ENCODE data around the gene NCAM1.

The NCAM1 gene

DNA sequence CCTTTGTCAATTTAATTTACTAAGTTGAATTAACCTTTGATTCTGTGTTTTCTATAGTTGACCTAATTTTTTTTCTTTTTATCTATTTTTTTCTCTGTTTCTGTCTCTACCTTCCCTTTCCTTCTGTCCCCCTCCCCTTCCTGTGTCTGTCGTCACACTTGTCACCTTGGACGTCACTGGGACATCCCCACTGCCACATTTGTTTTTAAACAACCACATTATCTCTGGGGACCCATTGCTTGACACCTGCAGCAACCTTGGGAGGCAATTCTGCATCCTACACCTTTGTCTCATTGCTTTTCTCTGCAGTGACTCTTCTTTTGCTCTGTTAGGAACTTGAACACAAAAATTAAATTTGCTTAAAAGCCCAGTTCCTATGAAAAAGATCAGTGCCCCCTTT, 301.4 kb downstream of the NCAM1 start:
- H3K4me1 ChIP-seq (ENCODE audit: control insufficient read depth, insufficient read depth, low read length) = no peaks in the 10 kb centered on the region
- H3K9me3 ChIP-seq (ENCODE audit: control insufficient read depth, low read length) = no peaks in the 10 kb centered on the region
- H3K4me3 ChIP-seq (ENCODE audit: low read length) = no peak overlapping the region
- no peaks in the 10 kb centered on the region for H3K36me3 ChIP-seq (ENCODE audit: control insufficient read depth, insufficient read depth, low read length)
- H3K9ac ChIP-seq (ENCODE audit: low read length) = no peak overlapping the region
- H3K27me3 ChIP-seq (ENCODE audit: control insufficient read depth, insufficient read depth, low read length) = no peaks in the 10 kb centered on the region

DNA sequence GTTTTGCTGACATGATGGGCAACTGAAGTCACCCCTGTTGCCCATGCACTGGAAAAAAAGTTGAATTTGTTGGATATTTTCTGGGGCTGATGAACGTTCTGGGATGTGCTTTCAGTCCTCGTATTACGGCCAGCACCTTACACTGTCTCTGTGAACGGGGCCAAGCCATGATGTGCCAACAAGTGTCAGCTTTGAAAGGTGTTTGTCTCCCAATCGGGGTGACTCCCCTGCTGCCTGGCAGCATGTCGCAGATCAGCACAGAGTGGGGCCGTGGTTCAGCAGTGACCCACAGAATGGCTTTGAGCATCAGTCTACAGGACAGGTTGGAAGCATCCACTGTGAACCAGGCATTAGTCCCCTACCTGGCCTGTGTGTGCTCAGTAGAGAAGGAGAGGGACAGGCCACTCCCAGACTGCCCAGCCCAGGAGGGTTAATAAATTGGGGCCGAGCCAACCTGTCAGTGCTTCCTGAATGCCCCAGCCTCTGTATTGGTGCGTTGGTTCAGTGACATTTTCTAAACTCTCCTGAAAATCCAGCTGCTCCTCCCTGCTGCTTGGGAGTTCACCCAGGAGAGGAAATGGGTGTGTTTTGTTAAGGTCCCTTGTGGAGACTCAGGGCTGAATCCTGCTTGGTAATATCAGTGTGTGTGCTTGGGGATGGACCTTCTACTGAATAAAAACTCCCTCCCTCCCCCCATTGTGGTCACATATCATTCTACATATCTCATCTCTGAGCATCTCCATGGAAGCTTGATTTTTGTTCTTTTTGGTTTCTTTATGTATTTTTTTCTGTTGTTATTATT, 302.4 kb downstream of the NCAM1 start:
- H3K27me3 ChIP-seq (ENCODE audit: control insufficient read depth, insufficient read depth, low read length) = no peaks in the 10 kb centered on the region
- no peaks in the 10 kb centered on the region for H3K36me3 ChIP-seq (ENCODE audit: control insufficient read depth, insufficient read depth, low read length)
- H3K4me3 ChIP-seq (ENCODE audit: low read length) = no peak overlapping the region
- H3K4me1 ChIP-seq (ENCODE audit: control insufficient read depth, insufficient read depth, low read length) = no peaks in the 10 kb centered on the region
- H3K9ac ChIP-seq (ENCODE audit: low read length) = no peak overlapping the region
- H3K9me3 ChIP-seq (ENCODE audit: control insufficient read depth, low read length) = no peaks in the 10 kb centered on the region

- Histone ChIP-seq H3K27me3 (ENCODE audit: control insufficient read depth, insufficient read depth, low read length) (no peaks in the 10 kb centered on the region), H3K9ac (ENCODE audit: low read length) (no peak overlapping the region), H3K9me3 (ENCODE audit: control insufficient read depth, low read length) (no peaks in the 10 kb centered on the region), H3K4me3 (ENCODE audit: low read length) (no peak overlapping the region), H3K36me3 (ENCODE audit: control insufficient read depth, insufficient read depth, low read length) (no peaks in the 10 kb centered on the region), H3K4me1 (ENCODE audit: control insufficient read depth, insufficient read depth, low read length) (no peaks in the 10 kb centered on the region)
Measured at GRCh38 chr11:113265362-113265761, 304.1 kb downstream of the NCAM1 start.

- Histone ChIP-seq H3K4me3 (ENCODE audit: low read length) (no peak overlapping the region), H3K4me1 (ENCODE audit: control insufficient read depth, insufficient read depth, low read length) (no peaks in the 10 kb centered on the region), H3K9ac (ENCODE audit: low read length) (no peak overlapping the region), H3K36me3 (ENCODE audit: control insufficient read depth, insufficient read depth, low read length) (no peaks in the 10 kb centered on the region), H3K9me3 (ENCODE audit: control insufficient read depth, low read length) (no peaks in the 10 kb centered on the region), H3K27me3 (ENCODE audit: control insufficient read depth, insufficient read depth, low read length) (no peaks in the 10 kb centered on the region)
Measured at GRCh38 chr11:113267493-113267892, 306.3 kb downstream of the NCAM1 start.

DNA sequence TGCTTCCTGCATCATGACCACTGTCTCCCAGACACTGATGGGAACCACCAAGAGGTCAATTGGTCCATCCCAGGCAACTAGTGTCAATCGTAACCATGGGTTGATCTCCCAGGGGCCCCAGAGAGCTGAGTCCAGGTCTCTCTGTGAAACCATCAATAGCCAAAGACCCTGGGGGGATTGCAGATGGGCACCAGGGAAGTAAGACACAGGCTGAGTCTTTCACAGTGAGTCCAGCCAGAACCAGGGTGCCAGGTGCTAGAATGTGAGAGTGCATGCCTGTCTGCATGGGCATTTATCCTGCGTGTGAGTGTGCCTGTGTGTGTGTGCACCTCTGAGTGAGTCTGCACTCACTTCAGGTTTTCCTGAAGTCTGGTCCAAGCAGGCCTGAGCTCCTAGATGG, 307.9 kb downstream of the NCAM1 start:
- no peaks in the 10 kb centered on the region for H3K36me3 ChIP-seq (ENCODE audit: control insufficient read depth, insufficient read depth, low read length)
- no peaks in the 10 kb centered on the region for H3K27me3 ChIP-seq (ENCODE audit: control insufficient read depth, insufficient read depth, low read length)
- H3K4me1 ChIP-seq (ENCODE audit: control insufficient read depth, insufficient read depth, low read length) = no peaks in the 10 kb centered on the region
- H3K9me3 ChIP-seq (ENCODE audit: control insufficient read depth, low read length) = no peaks in the 10 kb centered on the region
- no peak overlapping the region for H3K4me3 ChIP-seq (ENCODE audit: low read length)
- no peak overlapping the region for H3K9ac ChIP-seq (ENCODE audit: low read length)

GRCh38 chr11:113269636-113270035, 308.4 kb downstream of the NCAM1 start:
- no peaks in the 10 kb centered on the region for H3K27me3 ChIP-seq (ENCODE audit: control insufficient read depth, insufficient read depth, low read length)
- H3K4me1 ChIP-seq (ENCODE audit: control insufficient read depth, insufficient read depth, low read length) = no peaks in the 10 kb centered on the region
- no peak overlapping the region for H3K4me3 ChIP-seq (ENCODE audit: low read length)
- H3K36me3 ChIP-seq (ENCODE audit: control insufficient read depth, insufficient read depth, low read length) = no peaks in the 10 kb centered on the region
- no peak overlapping the region for H3K9ac ChIP-seq (ENCODE audit: low read length)
- no peaks in the 10 kb centered on the region for H3K9me3 ChIP-seq (ENCODE audit: control insufficient read depth, low read length)

GRCh38 chr11:113270080-113270479, 308.9 kb downstream of the NCAM1 start:
- H3K4me1 ChIP-seq (ENCODE audit: control insufficient read depth, insufficient read depth, low read length) = no peaks in the 10 kb centered on the region
- no peak overlapping the region for H3K4me3 ChIP-seq (ENCODE audit: low read length)
- no peak overlapping the region for H3K9ac ChIP-seq (ENCODE audit: low read length)
- no peaks in the 10 kb centered on the region for H3K9me3 ChIP-seq (ENCODE audit: control insufficient read depth, low read length)
- H3K27me3 ChIP-seq (ENCODE audit: control insufficient read depth, insufficient read depth, low read length) = no peaks in the 10 kb centered on the region
- H3K36me3 ChIP-seq (ENCODE audit: control insufficient read depth, insufficient read depth, low read length) = no peaks in the 10 kb centered on the region

DNA sequence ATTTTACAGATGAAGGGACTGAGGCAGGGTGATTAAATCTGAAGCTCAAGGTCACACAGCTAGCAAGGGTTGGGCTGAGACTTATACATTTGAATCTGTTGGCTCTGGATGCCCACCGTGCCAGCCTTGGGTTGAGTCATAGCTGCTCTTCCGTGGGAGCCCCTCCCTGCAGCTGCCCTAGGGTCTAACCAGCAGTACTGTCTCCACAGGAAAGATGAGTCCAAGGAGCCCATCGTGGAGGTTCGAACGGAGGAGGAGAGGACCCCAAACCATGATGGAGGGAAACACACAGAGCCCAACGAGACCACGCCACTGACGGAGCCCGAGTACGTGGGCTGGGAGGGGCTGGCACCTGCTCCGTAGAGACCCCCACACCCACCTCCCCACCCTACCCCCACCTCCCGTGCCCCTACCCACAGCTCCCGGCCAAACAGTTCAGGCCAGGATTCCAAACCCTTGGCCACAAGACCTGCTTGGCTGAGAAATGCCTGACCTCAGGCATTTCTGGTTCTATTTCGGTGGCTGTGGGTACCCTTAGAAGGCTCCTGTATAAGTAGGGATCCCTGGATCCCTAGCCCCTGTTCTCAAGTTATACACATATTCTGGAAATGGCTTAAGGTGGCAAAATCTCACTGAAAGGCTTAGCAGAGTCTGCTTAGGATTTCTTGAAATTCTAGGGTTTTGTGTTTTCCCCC, 310.5 kb downstream of the NCAM1 start:
- Histone ChIP-seq H3K9ac (ENCODE audit: low read length) (no peak overlapping the region), H3K27me3 (ENCODE audit: control insufficient read depth, insufficient read depth, low read length) (no peaks in the 10 kb centered on the region), H3K9me3 (ENCODE audit: control insufficient read depth, low read length) (no peaks in the 10 kb centered on the region), H3K4me1 (ENCODE audit: control insufficient read depth, insufficient read depth, low read length) (no peaks in the 10 kb centered on the region), H3K4me3 (ENCODE audit: low read length) (no peak overlapping the region), H3K36me3 (ENCODE audit: control insufficient read depth, insufficient read depth, low read length) (no peaks in the 10 kb centered on the region)

- no peaks in the 10 kb centered on the region for H3K36me3 ChIP-seq (ENCODE audit: control insufficient read depth, insufficient read depth, low read length)
- H3K4me3 ChIP-seq (ENCODE audit: low read length) = no peak overlapping the region
- H3K9me3 ChIP-seq (ENCODE audit: control insufficient read depth, low read length) = no peaks in the 10 kb centered on the region
- no peak overlapping the region for H3K9ac ChIP-seq (ENCODE audit: low read length)
- no peaks in the 10 kb centered on the region for H3K4me1 ChIP-seq (ENCODE audit: control insufficient read depth, insufficient read depth, low read length)
- no peaks in the 10 kb centered on the region for H3K27me3 ChIP-seq (ENCODE audit: control insufficient read depth, insufficient read depth, low read length)
Measured at GRCh38 chr11:113272281-113272680, 311.1 kb downstream of the NCAM1 start.

- H3K4me3 ChIP-seq (ENCODE audit: low read length) = no peak overlapping the region
- no peaks in the 10 kb centered on the region for H3K9me3 ChIP-seq (ENCODE audit: control insufficient read depth, low read length)
- H3K9ac ChIP-seq (ENCODE audit: low read length) = no peak overlapping the region
- H3K4me1 ChIP-seq (ENCODE audit: control insufficient read depth, insufficient read depth, low read length) = no peaks in the 10 kb centered on the region
- no peaks in the 10 kb centered on the region for H3K27me3 ChIP-seq (ENCODE audit: control insufficient read depth, insufficient read depth, low read length)
- no peaks in the 10 kb centered on the region for H3K36me3 ChIP-seq (ENCODE audit: control insufficient read depth, insufficient read depth, low read length)
Measured at GRCh38 chr11:113272927-113273615, 311.9 kb downstream of the NCAM1 start.

DNA sequence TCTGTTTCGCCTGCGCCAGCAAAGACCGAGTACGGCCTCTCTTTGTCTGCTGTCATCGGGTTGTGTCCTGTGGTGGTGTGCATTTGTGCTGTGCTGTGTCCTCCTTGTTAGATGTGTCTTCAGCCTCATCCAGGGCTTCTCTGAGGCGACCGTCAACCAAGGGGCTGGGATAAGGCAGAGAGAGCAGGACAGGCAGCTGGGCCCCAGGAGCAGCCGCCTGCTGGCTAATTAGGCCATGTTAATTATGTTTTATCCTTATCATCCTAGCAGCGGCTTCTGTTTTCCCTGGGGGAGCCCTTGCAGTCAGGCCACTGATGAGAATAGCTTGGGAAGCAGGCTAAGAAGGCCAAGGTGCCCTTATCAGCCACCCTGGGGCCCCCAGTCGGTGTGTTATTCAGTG, 312.5 kb downstream of the NCAM1 start:
- H3K4me3 ChIP-seq (ENCODE audit: low read length) = no peak overlapping the region
- H3K4me1 ChIP-seq (ENCODE audit: control insufficient read depth, insufficient read depth, low read length) = no peaks in the 10 kb centered on the region
- no peaks in the 10 kb centered on the region for H3K9me3 ChIP-seq (ENCODE audit: control insufficient read depth, low read length)
- H3K27me3 ChIP-seq (ENCODE audit: control insufficient read depth, insufficient read depth, low read length) = no peaks in the 10 kb centered on the region
- H3K36me3 ChIP-seq (ENCODE audit: control insufficient read depth, insufficient read depth, low read length) = no peaks in the 10 kb centered on the region
- H3K9ac ChIP-seq (ENCODE audit: low read length) = no peak overlapping the region

Measured in mucosa of stomach (tissue), 1 donor.